Activated T-cell treated with anti-CD3 and anti-CD28 coated beads, Interleukin-2, amount 50 U/mL, for 72 hours (primary cell): ENCODE results near the gene SPINT3. TPM values are rescaled to one million over a fixed set of nuclear protein-coding genes. Genes with fewer than 3 reads are reported as not detected.
"Not testable (repeated sequence)": the region's sequence is repeated elsewhere in the genome, so short reads cannot be mapped to it uniquely, and the experiment has no call there.

Experiments
- ATAC-seq, 2 donors: fragments of 150-1000 bp; cut with Tn5 transposase; replicated peaks in 1 of 2; 2 replicates each; pipeline ENCODE4 v1.10.0; 2021; ENCODE audit warnings: moderate library complexity in 2 of 2, mild to moderate bottlenecking in 1 of 2
- DNase-seq, 2 donors: peaks; one replicate each; pipeline ENCODE4 v3.0.0; 2021 to 2022; ENCODE audit warnings: mixed read lengths in 1 of 2
- H3K27ac Mint-ChIP-seq: one replicate; pipeline ENCODE4 v1.8.0; 2022; ENCODE audit warnings: mild to moderate bottlenecking, moderate library complexity, mixed read lengths
- H3K27me3 Mint-ChIP-seq: one replicate; pipeline ENCODE4 v1.8.0; 2022; ENCODE audit warnings: low read depth, mixed read lengths
- H3K36me3 Mint-ChIP-seq, 2 donors: one replicate each; pipeline ENCODE4 v1.8.0; 2022; ENCODE audit warnings: mixed read lengths in 2 of 2, mild to moderate bottlenecking in 1 of 2; ENCODE audit not compliant: insufficient read depth in 2 of 2
- H3K4me1 Mint-ChIP-seq: one replicate; pipeline ENCODE4 v1.8.0; 2022; ENCODE audit warnings: low read depth, mixed read lengths
- H3K4me3 Mint-ChIP-seq, 2 donors: one replicate each; pipeline ENCODE4 v1.8.0; 2022; ENCODE audit warnings: mild to moderate bottlenecking in 2 of 2, mixed read lengths in 2 of 2, moderate library complexity in 2 of 2
- H3K9me3 Mint-ChIP-seq, 2 donors: one replicate each; pipeline ENCODE4 v1.8.0; 2022; ENCODE audit warnings: mixed read lengths in 2 of 2
- total RNA-seq, 2 donors: library from RNA; stranded (reverse); gene quantifications; one replicate each; pipeline ENCODE4 v1.2.3, GENCODE V29; 2022

Gene SPINT3
- total RNA-seq, 2 donors from 2014 or later, result not detected

- Mint-ChIP-seq H3K9me3 (no peaks in the 10 kb centered on the region), H3K36me3 (no peaks in the 10 kb centered on the region), H3K27me3 (peaks cover 51% of the 10 kb centered on the region), H3K4me3 (no peak overlapping the region), H3K4me1 (no peaks in the 10 kb centered on the region), H3K27ac (no peak overlapping the region)
- DNase-seq (no peak), ATAC-seq (no peak)
Measured at GRCh38 chr20:45495501-45495941, 19.9 kb downstream of the SPINT3 start.

DNA sequence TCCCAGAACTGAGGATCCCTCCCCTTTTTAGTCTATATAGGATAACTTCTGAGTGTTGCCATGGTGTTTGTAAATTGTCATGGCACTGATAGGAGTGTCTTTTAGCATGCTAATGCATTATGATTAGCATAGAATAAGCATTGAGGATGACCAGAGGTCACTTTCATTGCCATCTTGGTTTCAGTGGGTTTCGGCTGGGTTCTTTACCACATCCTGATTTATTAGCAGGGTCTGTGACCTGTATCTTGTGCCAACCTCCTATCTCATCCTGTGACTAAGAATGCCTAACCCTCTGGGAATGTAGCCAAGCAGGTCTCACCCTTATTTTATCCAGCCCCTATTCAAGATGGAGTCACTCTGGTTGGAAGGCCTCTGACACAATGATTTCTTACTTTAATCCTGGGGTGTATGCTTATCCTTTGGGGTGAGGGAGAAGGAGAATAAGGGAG is 26.3 kb downstream of the SPINT3 start:
- no peak for ATAC-seq
- Mint-ChIP-seq H3K4me3 (no peak overlapping the region), H3K9me3 (no peaks in the 10 kb centered on the region), H3K27me3 (peaks cover 61% of the 10 kb centered on the region), H3K4me1 (no peaks in the 10 kb centered on the region), H3K36me3 (no peaks in the 10 kb centered on the region), H3K27ac (no peak overlapping the region)
- no peak for DNase-seq

GRCh38 chr20:45487231-45487635 is 28.2 kb downstream of the SPINT3 start:
- peak in 1 of 2 donors; percentile 8 for DNase-seq
- Mint-ChIP-seq H3K4me3 (no peak overlapping the region), H3K27me3 (peaks cover 58% of the 10 kb centered on the region), H3K36me3 (no peaks in the 10 kb centered on the region), H3K27ac (no peak overlapping the region), H3K4me1 (no peaks in the 10 kb centered on the region), H3K9me3 (no peaks in the 10 kb centered on the region)
- ATAC-seq, result no peak

GRCh38 chr20:45485388-45485787 is 30.0 kb downstream of the SPINT3 start:
- no peaks in the 10 kb centered on the region for H3K9me3 Mint-ChIP-seq

DNA sequence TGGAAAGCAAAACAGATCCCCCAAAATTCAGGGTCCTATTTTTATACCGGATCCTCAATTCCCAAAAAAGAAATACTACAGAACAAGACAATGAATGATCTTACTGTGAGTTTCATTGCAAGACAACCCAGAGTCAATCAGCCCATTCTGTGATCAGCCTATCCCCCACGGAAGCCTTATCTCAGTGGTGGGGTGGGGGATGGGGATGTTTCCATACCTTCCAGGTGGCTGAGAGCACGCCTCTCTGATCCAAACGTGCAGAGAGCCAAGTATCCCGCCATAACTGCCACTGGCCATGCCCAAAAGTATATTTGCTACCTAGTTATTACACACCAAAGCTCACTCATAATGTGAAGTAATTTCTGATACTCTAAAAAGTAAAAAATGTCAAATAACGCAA is 30.7 kb downstream of the SPINT3 start:
- peaks cover 51% of the 10 kb centered on the region for H3K27me3 Mint-ChIP-seq
- no peaks in the 10 kb centered on the region for H3K36me3 Mint-ChIP-seq
- no peak for ATAC-seq
- no peak for DNase-seq
- no peaks in the 10 kb centered on the region for H3K4me1 Mint-ChIP-seq
- H3K27ac Mint-ChIP-seq, result no peak overlapping the region
- no peaks in the 10 kb centered on the region for H3K9me3 Mint-ChIP-seq
- no peak overlapping the region for H3K4me3 Mint-ChIP-seq

More at GRCh38 chr20:45485388-45485787, 30.0 kb downstream of the SPINT3 start:
- Mint-ChIP-seq H3K4me1 (no peaks in the 10 kb centered on the region), H3K27me3 (peaks cover 53% of the 10 kb centered on the region), H3K27ac (no peak overlapping the region), H3K4me3 (no peak overlapping the region), H3K36me3 (no peaks in the 10 kb centered on the region)
- ATAC-seq (no peak), DNase-seq (no peak)

DNA sequence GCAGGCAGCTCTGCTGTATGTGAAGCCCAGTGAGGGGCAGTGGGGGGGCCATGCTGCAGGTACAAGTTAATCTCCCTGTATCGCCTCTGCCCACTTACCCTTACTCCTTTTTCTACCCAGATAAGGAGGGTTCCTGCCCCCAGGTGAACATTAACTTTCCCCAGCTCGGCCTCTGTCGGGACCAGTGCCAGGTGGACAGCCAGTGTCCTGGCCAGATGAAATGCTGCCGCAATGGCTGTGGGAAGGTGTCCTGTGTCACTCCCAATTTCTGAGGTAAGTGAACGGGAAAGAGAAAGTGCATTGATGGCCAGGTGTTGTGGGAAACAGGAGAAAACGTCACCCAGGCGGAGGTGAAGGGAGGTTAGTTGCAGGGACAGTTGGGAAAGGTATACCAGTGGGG is 35.6 kb downstream of the SPINT3 start:
- ATAC-seq (no peak), DNase-seq (no peak)
- Mint-ChIP-seq H3K36me3 (peaks cover 0 to 3% of the 10 kb centered on the region in 2 donors), H3K9me3 (no peaks in the 10 kb centered on the region), H3K4me1 (no peaks in the 10 kb centered on the region), H3K27me3 (peaks cover 30% of the 10 kb centered on the region), H3K4me3 (no peak overlapping the region), H3K27ac (no peak overlapping the region)

GRCh38 chr20:45477530-45478148 is 37.8 kb downstream of the SPINT3 start:
- ATAC-seq, H3K27ac Mint-ChIP-seq, H3K4me1 Mint-ChIP-seq, H3K4me3 Mint-ChIP-seq, DNase-seq, H3K9me3 Mint-ChIP-seq, H3K36me3 Mint-ChIP-seq: not testable (repeated sequence)
- peaks cover 19% of the 10 kb centered on the region for H3K27me3 Mint-ChIP-seq

DNA sequence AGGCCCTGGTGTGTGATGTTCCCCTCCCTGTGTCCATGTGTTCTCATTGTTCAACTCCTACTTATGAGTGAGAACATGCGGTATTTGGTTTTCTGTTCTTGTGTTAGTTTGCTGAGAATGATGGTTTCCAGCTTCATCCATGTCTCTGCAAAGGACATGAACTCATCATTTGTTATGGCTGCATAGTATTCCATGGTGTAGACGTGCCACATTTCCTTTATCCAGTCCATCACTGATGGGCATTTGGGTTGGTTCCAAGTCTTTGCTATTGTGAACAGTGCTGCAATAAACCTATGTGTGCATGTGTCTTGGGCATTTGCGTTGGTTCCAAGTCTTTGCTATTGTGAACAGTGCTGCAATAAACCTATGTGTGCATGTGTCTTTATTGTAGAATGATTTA is 43.1 kb downstream of the SPINT3 start:
- not testable (repeated sequence) for DNase-seq, H3K4me1 Mint-ChIP-seq, H3K27ac Mint-ChIP-seq, H3K36me3 Mint-ChIP-seq, ATAC-seq, H3K9me3 Mint-ChIP-seq, H3K4me3 Mint-ChIP-seq
- peaks cover 16% of the 10 kb centered on the region for H3K27me3 Mint-ChIP-seq

GRCh38 chr20:45470937-45471336 is 44.5 kb downstream of the SPINT3 start:
- no peaks in the 10 kb centered on the region for H3K9me3 Mint-ChIP-seq
- peak overlapping the region; percentile 68 to 73 for H3K4me3 Mint-ChIP-seq
- H3K27me3 Mint-ChIP-seq, result peaks cover 16% of the 10 kb centered on the region
- no peaks in the 10 kb centered on the region for H3K4me1 Mint-ChIP-seq
- H3K27ac Mint-ChIP-seq, result no peak overlapping the region
- no peaks in the 10 kb centered on the region for H3K36me3 Mint-ChIP-seq
- ATAC-seq (peak; percentile 22 to 32), DNase-seq (peak in 1 of 2 donors; percentile 8)

DNA sequence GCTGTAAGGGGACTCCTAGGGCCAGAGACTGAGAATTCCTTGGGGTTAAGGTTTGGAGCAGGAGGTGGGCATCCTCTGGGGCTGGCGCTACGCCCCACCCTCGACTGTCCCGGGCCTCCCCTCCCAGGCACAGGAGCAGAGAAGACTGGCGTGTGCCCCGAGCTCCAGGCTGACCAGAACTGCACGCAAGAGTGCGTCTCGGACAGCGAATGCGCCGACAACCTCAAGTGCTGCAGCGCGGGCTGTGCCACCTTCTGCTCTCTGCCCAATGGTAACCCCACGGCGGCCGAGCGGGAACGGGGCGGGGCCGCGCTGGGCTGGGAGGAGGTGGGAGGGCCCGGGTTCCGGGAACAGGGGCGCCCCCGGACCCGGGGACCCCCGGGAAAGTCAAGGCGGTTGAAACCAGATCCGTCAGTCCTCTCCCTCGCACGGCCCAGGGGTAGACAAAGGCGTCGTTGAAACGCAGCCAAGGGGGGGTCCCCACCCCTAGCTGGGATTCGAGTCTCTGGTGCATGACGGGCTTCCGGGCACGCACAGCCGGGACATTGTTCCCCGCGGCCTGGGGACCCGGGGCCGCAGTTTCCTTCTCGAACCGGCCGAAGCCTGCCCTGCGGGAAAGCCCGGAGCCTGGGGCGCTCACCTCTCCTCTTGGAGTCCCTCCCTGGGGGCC is 45.0 kb downstream of the SPINT3 start:
- ATAC-seq (peak; percentile 84 to 85), DNase-seq (peak; percentile 47 to 53)
- H3K36me3 Mint-ChIP-seq, result no peaks in the 10 kb centered on the region
- H3K4me1 Mint-ChIP-seq, result no peaks in the 10 kb centered on the region
- H3K9me3 Mint-ChIP-seq, result no peaks in the 10 kb centered on the region
- peak overlapping the region; percentile 68 to 73 for H3K4me3 Mint-ChIP-seq
- no peak overlapping the region for H3K27ac Mint-ChIP-seq
- peaks cover 16% of the 10 kb centered on the region for H3K27me3 Mint-ChIP-seq

DNA sequence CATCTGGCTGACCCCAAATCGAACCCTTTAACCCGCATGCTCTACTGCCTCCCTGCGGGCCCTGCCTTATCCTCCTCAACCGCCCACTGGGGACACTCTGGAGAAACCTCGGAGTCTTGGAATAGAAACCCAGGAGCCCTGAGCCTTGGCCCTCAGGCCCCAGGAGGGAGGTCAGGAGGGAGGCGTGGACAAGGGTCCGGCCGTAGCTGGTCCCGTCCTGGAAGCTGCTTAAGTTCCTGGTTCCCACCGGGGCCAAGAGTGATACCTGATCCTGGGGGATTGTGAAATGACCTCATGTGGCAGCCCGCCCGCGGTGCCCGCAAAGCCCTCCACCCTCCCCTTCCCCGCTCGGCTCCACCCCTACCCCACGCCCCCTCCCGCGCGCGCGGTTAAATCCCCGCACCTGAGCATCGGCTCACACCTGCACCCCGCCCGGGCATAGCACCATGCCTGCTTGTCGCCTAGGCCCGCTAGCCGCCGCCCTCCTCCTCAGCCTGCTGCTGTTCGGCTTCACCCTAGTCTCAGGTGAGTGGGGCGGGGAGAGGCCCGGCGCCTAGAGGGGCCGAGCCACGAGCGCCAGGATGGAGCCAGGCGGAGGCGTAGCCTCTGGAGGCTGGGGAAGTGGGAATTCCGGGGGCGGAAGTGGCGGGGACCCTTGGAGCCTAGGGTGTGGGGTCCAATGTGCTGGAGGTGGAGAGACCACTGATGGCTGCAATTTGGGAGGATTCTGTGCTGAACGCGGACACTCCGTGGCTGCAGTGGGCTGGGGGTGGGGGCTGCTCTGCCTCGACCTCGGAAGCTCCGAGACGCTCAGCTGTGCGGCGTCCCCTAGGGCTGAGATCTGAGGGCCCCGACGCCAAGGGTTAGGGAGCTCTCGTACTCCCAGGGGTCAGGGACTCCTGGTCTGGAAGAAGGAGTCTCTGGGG is 45.8 kb downstream of the SPINT3 start, which contains the start of gene WFDC2:
Gene WFDC2 (plus strand): TSS at position 418 of the 926 bp plus-strand sequence. CDS start 29 bp downstream, at position 447.
- no peak within 1 kb of the TSS for H3K27ac Mint-ChIP-seq
- peak within 1 kb of the TSS; percentile 68 to 73 for H3K4me3 Mint-ChIP-seq
- H3K4me1 Mint-ChIP-seq, result no peaks in the 10 kb centered on the region

DNA sequence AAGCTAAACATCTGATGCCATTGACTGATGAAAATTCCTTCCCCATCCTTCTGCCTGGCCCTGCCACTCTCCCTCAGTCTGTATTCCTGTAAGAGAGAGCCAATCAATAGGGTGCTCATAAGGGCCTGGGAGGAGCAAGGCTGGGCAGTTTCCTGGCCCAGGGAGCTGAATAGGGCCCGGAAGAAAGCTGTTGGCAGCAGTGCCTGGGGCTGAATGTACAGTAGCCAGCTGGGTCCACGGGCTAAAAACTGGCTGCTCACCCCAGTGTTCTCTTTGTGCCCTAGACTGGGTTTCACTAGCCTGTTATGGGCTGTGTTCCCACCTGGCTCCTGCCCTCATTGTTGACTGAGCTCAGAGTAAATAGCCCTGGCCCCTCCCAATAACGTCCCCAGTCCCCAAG is 47.6 kb downstream of the SPINT3 start:
- no peak for ATAC-seq
- Mint-ChIP-seq H3K27ac (no peak overlapping the region), H3K4me1 (no peaks in the 10 kb centered on the region), H3K27me3 (peaks cover 16% of the 10 kb centered on the region), H3K36me3 (no peaks in the 10 kb centered on the region), H3K9me3 (no peaks in the 10 kb centered on the region), H3K4me3 (no peak overlapping the region)
- DNase-seq, result no peak

More for the DNA sequence above, 45.8 kb downstream of the SPINT3 start, which contains the start of gene WFDC2:
- peak; percentile 43 for ATAC-seq
- no peaks in the 10 kb centered on the region for H3K36me3 Mint-ChIP-seq
- DNase-seq, result peak; percentile 8 to 10
- no peaks in the 10 kb centered on the region for H3K9me3 Mint-ChIP-seq
- peaks cover 16% of the 10 kb centered on the region for H3K27me3 Mint-ChIP-seq

DNA sequence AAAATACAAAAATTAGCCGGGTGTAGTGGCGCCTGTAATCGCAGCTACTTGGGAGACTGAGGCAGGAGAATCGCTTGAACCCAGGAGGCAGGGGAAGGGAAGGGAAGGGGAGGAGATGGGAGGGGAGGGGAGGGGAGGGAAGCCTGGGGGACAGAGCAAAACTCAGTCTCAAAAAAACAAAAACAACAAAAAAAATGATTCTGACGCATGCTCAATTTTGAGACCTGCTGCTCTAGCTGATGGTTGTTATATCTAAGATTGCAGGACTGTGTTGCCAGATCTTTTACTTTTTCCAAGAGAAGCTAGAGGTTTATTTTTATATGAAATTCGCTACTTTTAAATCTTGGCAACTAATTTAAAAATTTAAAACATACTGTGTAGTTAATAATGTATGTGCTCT is 48.2 kb downstream of the SPINT3 start:
- Mint-ChIP-seq H3K27ac (no peak overlapping the region), H3K4me3 (no peak overlapping the region), H3K36me3 (no peaks in the 10 kb centered on the region), H3K27me3 (peaks cover 16% of the 10 kb centered on the region), H3K9me3 (no peaks in the 10 kb centered on the region), H3K4me1 (no peaks in the 10 kb centered on the region)
- ATAC-seq (no peak), DNase-seq (no peak)
